ENCODE data around the gene TRDN. TPM values are rescaled to one million over a fixed set of nuclear protein-coding genes. Genes with fewer than 3 reads are reported as not detected.

The TRDN gene
- total RNA-seq, 1 donor from 2014 or later = 0.06 TPM

DNA sequence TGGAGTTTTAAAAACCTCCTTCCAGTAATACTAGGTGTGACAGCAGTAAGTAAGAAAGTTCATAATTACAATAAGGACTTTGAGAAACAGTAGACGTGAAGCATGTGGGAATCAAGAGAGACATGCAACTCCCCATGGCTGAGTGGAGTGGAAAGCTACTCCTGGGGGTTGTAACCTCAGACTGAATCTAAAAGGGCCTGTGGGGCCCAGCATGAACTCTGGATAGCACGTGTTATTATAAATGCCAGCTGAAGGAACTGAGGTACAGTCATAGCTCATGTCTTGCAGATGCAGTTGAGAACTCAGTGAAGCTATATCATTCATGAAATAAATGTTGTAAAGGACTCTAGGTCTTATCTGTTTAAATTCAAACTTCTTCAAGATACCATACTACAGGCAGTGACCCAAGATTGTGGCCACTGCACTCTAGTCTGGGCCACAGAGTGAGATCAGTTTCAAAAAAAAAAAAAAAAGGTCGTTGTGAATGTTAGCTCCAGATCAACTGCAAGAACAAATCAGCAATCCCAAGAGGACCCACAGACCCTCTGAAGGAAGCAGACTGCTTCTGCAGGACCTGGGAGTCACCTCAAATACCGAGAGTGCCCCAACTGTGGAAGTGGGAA lies 189.3 kb downstream of the TRDN start:
- H3K36me3 ChIP-seq = peaks cover 4% of the 10 kb centered on the region
- Mint-ChIP-seq H3K4me3 (no peak overlapping the region), H3K4me1 (no peaks in the 10 kb centered on the region), H3K9me3 (peaks cover 6% of the 10 kb centered on the region), H3K36me3 (no peaks in the 10 kb centered on the region), H3K27ac (no peak overlapping the region), H3K27me3 (ENCODE audit: insufficient read depth, low read depth) (no peaks in the 10 kb centered on the region)
- no peak for TF ChIP-seq EZH2phosphoT487 (IDR thresholded peaks at IDR 0.05)
- no peak for TF ChIP-seq EZH2 (IDR thresholded peaks at IDR 0.05)
- TF ChIP-seq, protein P1, sequence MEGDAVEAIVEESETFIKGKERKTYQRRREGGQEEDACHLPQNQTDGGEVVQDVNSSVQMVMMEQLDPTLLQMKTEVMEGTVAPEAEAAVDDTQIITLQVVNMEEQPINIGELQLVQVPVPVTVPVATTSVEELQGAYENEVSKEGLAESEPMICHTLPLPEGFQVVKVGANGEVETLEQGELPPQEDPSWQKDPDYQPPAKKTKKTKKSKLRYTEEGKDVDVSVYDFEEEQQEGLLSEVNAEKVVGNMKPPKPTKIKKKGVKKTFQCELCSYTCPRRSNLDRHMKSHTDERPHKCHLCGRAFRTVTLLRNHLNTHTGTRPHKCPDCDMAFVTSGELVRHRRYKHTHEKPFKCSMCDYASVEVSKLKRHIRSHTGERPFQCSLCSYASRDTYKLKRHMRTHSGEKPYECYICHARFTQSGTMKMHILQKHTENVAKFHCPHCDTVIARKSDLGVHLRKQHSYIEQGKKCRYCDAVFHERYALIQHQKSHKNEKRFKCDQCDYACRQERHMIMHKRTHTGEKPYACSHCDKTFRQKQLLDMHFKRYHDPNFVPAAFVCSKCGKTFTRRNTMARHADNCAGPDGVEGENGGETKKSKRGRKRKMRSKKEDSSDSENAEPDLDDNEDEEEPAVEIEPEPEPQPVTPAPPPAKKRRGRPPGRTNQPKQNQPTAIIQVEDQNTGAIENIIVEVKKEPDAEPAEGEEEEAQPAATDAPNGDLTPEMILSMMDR (IDR thresholded peaks at IDR 0.05) = no peak
- no peak overlapping the region for H2AFZ ChIP-seq (replicated peaks)
- no peaks in the 10 kb centered on the region for H3K9me3 ChIP-seq (ENCODE audit: low read depth)
- no peaks in the 10 kb centered on the region for H4K20me1 ChIP-seq (ENCODE audit: low read depth)
- no peak overlapping the region for H3K4me3 ChIP-seq
- no peak overlapping the region for H3K9ac ChIP-seq
- H3K4me2 ChIP-seq = no peak overlapping the region
- H3K79me2 ChIP-seq (ENCODE audit: low read depth) = no peaks in the 10 kb centered on the region
- H3F3A ChIP-seq (ENCODE audit: low read depth) = no peaks in the 10 kb centered on the region
- no peaks in the 10 kb centered on the region for H3K4me1 ChIP-seq
- no peak overlapping the region for H3K27ac ChIP-seq
- DNase-seq (ENCODE audit: low spot score) = no peak
- H3K27me3 ChIP-seq = no peaks in the 10 kb centered on the region

GRCh38 chr6:123439371-123439770 lies 197.4 kb downstream of the TRDN start:
- Mint-ChIP-seq H3K27ac (no peak overlapping the region), H3K4me1 (no peaks in the 10 kb centered on the region)

DNA sequence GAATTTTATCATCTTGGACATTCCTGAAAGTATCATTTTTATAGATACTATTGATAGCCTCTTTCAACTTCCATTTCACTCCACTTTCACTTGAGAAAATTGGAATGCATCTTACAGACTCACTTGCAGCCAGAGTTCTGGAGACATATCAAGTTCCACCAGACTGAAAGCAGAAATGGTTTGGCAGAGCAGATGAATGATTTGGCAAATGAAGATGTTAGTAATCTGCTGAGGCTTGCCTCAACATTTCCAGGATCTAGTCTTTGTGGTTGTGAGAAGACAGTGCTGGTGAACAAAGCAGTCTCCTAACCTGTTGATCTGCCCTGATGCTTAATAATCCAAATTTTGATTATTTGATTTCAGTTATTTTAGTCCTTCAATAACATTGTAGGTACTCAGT lies 202.6 kb downstream of the TRDN start:
- Histone ChIP-seq H3K9me3 (ENCODE audit: low read depth) (no peaks in the 10 kb centered on the region), H3F3A (ENCODE audit: low read depth) (no peaks in the 10 kb centered on the region), H3K4me3 (no peak overlapping the region), H3K27ac (no peak overlapping the region), H4K20me1 (ENCODE audit: low read depth) (no peaks in the 10 kb centered on the region), H3K36me3 (no peaks in the 10 kb centered on the region), H3K9ac (no peak overlapping the region), H3K4me2 (no peak overlapping the region), H2AFZ (replicated peaks) (no peak overlapping the region), H3K4me1 (no peaks in the 10 kb centered on the region), H3K27me3 (no peaks in the 10 kb centered on the region), H3K79me2 (ENCODE audit: low read depth) (no peaks in the 10 kb centered on the region)
- no peak overlapping the region for H3K27ac Mint-ChIP-seq
- no peaks in the 10 kb centered on the region for H3K27me3 Mint-ChIP-seq (ENCODE audit: insufficient read depth, low read depth)
- H3K9me3 Mint-ChIP-seq = no peaks in the 10 kb centered on the region
- no peak for DNase-seq (ENCODE audit: low spot score)
- no peak overlapping the region for H3K4me3 Mint-ChIP-seq
- H3K4me1 Mint-ChIP-seq = peaks cover 3% of the 10 kb centered on the region
- H3K36me3 Mint-ChIP-seq = no peaks in the 10 kb centered on the region
- TF ChIP-seq EZH2phosphoT487 (IDR thresholded peaks at IDR 0.05) (no peak), EZH2 (IDR thresholded peaks at IDR 0.05) (no peak)
- TF ChIP-seq, protein P1 (IDR thresholded peaks at IDR 0.05) = no peak

More at GRCh38 chr6:123439371-123439770, 197.4 kb downstream of the TRDN start:
- Histone ChIP-seq H3K4me1 (no peaks in the 10 kb centered on the region), H3F3A (ENCODE audit: low read depth) (no peaks in the 10 kb centered on the region), H2AFZ (replicated peaks) (no peak overlapping the region), H3K36me3 (no peaks in the 10 kb centered on the region), H3K4me3 (no peak overlapping the region), H3K27me3 (no peaks in the 10 kb centered on the region), H4K20me1 (ENCODE audit: low read depth) (no peaks in the 10 kb centered on the region), H3K79me2 (ENCODE audit: low read depth) (no peaks in the 10 kb centered on the region), H3K4me2 (no peak overlapping the region), H3K27ac (no peak overlapping the region), H3K9ac (no peak overlapping the region), H3K9me3 (ENCODE audit: low read depth) (no peaks in the 10 kb centered on the region)
- H3K4me3 Mint-ChIP-seq = no peak overlapping the region
- H3K27me3 Mint-ChIP-seq (ENCODE audit: insufficient read depth, low read depth) = no peaks in the 10 kb centered on the region
- no peaks in the 10 kb centered on the region for H3K36me3 Mint-ChIP-seq
- no peak for TF ChIP-seq EZH2 (IDR thresholded peaks at IDR 0.05)
- TF ChIP-seq EZH2phosphoT487 (IDR thresholded peaks at IDR 0.05) = no peak
- TF ChIP-seq, protein P1 (IDR thresholded peaks at IDR 0.05) = no peak
- DNase-seq (ENCODE audit: low spot score) = no peak
- peaks cover 3% of the 10 kb centered on the region for H3K9me3 Mint-ChIP-seq
